SU-DHL-6 (cell line): ENCODE measurements around the gene TMEM214.

Experiments used
- EZH2phosphoT487 ChIP-seq: fragments of 200-600 bp; sonication (generic), shearing (Covaris generic); conservative IDR thresholded peaks from 2 replicates; pipeline ENCODE4 v1.6.1; 2018; ENCODE audit warnings: mild to moderate bottlenecking, antibody characterized with exemption, low read length, moderate library complexity, mixed read lengths
- TF ChIP-seq, protein P1 (sequence below): fragments of 200-600 bp; sonication (generic); IDR thresholded peaks from one replicate; pipeline ENCODE4 v1.5.1; 2017; ENCODE audit warnings: antibody characterized with exemption, mild to moderate bottlenecking, low read length, moderate library complexity; ENCODE audit not compliant: insufficient read depth, poor library complexity, severe bottlenecking

DNA sequence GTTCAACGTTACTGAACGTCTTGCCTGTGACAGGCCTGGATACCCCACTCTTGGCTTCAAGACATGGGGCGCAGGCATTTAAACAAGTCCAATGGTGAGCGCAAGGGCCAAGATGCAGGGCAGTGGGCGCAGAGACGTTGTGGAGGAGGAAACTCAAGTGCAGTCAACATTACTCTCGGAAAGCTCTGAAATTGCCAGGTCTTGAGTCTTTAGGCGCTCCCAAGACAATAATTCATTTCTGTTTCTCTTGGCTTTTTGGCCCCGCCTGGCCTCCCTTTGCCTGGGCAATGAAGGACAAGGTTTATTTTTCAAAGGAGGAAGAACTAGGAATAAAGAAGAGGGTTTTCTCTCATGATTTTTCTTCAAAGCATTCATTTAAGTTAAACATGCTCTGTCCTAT, 13.3 kb upstream of the TMEM214 start:
- TF ChIP-seq, protein P1, sequence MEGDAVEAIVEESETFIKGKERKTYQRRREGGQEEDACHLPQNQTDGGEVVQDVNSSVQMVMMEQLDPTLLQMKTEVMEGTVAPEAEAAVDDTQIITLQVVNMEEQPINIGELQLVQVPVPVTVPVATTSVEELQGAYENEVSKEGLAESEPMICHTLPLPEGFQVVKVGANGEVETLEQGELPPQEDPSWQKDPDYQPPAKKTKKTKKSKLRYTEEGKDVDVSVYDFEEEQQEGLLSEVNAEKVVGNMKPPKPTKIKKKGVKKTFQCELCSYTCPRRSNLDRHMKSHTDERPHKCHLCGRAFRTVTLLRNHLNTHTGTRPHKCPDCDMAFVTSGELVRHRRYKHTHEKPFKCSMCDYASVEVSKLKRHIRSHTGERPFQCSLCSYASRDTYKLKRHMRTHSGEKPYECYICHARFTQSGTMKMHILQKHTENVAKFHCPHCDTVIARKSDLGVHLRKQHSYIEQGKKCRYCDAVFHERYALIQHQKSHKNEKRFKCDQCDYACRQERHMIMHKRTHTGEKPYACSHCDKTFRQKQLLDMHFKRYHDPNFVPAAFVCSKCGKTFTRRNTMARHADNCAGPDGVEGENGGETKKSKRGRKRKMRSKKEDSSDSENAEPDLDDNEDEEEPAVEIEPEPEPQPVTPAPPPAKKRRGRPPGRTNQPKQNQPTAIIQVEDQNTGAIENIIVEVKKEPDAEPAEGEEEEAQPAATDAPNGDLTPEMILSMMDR = no peak
- TF ChIP-seq EZH2phosphoT487 = no peak
